Rectal smooth muscle tissue (tissue), 1 donor: ENCODE measurements around the gene ARID5B.

Experiments
- H3K27ac ChIP-seq: one replicate; pipeline ENCODE4 v1.7.0; 2013; ENCODE audit warnings: low read depth, low read length, inconsistent platforms
- H3K27me3 ChIP-seq: one replicate; pipeline ENCODE4 v1.7.0; 2013; ENCODE audit warnings: low read length; ENCODE audit not compliant: control insufficient read depth, insufficient read depth
- H3K36me3 ChIP-seq: one replicate; pipeline ENCODE4 v1.7.0; 2013; ENCODE audit warnings: low read length; ENCODE audit not compliant: control insufficient read depth, insufficient read depth
- H3K4me1 ChIP-seq: one replicate; pipeline ENCODE4 v1.7.0; 2013; ENCODE audit warnings: low read length; ENCODE audit not compliant: control insufficient read depth, insufficient read depth
- H3K4me3 ChIP-seq: one replicate; pipeline ENCODE4 v1.7.0; 2013; ENCODE audit warnings: low read length
- H3K9ac ChIP-seq: one replicate; pipeline ENCODE4 v1.7.0; 2013; ENCODE audit warnings: low read length

ARID5B gene

GRCh38 chr10:61986382-61986781, 84.9 kb downstream of the ARID5B start:
- no peak overlapping the region for H3K9ac ChIP-seq
- H3K27ac ChIP-seq = peak overlapping the region; percentile 72
- no peak overlapping the region for H3K4me3 ChIP-seq
- peaks cover 16% of the 10 kb centered on the region for H3K4me1 ChIP-seq
- H3K36me3 ChIP-seq = peaks cover 3% of the 10 kb centered on the region
- no peaks in the 10 kb centered on the region for H3K27me3 ChIP-seq

GRCh38 chr10:61986788-61987492, 85.4 kb downstream of the ARID5B start:
- Histone ChIP-seq H3K9ac (no peak overlapping the region), H3K4me3 (no peak overlapping the region), H3K27ac (peak overlapping the region; percentile 72), H3K27me3 (no peaks in the 10 kb centered on the region), H3K36me3 (peaks cover 3% of the 10 kb centered on the region), H3K4me1 (peaks cover 17% of the 10 kb centered on the region)

- peak overlapping the region; percentile 72 for H3K27ac ChIP-seq
- peaks cover 3% of the 10 kb centered on the region for H3K36me3 ChIP-seq
- H3K4me1 ChIP-seq = peaks cover 23% of the 10 kb centered on the region
- peak overlapping the region; percentile 1 for H3K4me3 ChIP-seq
- H3K9ac ChIP-seq = no peak overlapping the region
- no peaks in the 10 kb centered on the region for H3K27me3 ChIP-seq
Observed at GRCh38 chr10:61987537-61987936, 86.0 kb downstream of the ARID5B start.

GRCh38 chr10:61987951-61988379, 86.5 kb downstream of the ARID5B start:
- peaks cover 3% of the 10 kb centered on the region for H3K36me3 ChIP-seq
- no peak overlapping the region for H3K9ac ChIP-seq
- peak overlapping the region; percentile 1 for H3K4me3 ChIP-seq
- H3K27me3 ChIP-seq = no peaks in the 10 kb centered on the region
- H3K4me1 ChIP-seq = peaks cover 25% of the 10 kb centered on the region
- H3K27ac ChIP-seq = peak overlapping the region; percentile 72

GRCh38 chr10:61989995-61990760, 88.7 kb downstream of the ARID5B start:
- Histone ChIP-seq H3K27ac (no peak overlapping the region), H3K4me1 (peaks cover 31% of the 10 kb centered on the region), H3K9ac (no peak overlapping the region), H3K36me3 (no peaks in the 10 kb centered on the region), H3K27me3 (no peaks in the 10 kb centered on the region), H3K4me3 (no peak overlapping the region)

GRCh38 chr10:61990761-61991135, 89.2 kb downstream of the ARID5B start:
- Histone ChIP-seq H3K4me1 (peaks cover 35% of the 10 kb centered on the region), H3K27ac (no peak overlapping the region), H3K27me3 (no peaks in the 10 kb centered on the region), H3K4me3 (no peak overlapping the region), H3K36me3 (no peaks in the 10 kb centered on the region), H3K9ac (no peak overlapping the region)

- no peak overlapping the region for H3K4me3 ChIP-seq
- peaks cover 37% of the 10 kb centered on the region for H3K4me1 ChIP-seq
- no peaks in the 10 kb centered on the region for H3K27me3 ChIP-seq
- no peak overlapping the region for H3K9ac ChIP-seq
- H3K27ac ChIP-seq = no peak overlapping the region
- H3K36me3 ChIP-seq = no peaks in the 10 kb centered on the region
Observed at GRCh38 chr10:61991166-61991565, 89.7 kb downstream of the ARID5B start.

GRCh38 chr10:61992059-61992460, 90.6 kb downstream of the ARID5B start:
- Histone ChIP-seq H3K4me1 (peaks cover 34% of the 10 kb centered on the region), H3K4me3 (no peak overlapping the region), H3K27ac (peak overlapping the region; percentile 68), H3K9ac (no peak overlapping the region), H3K36me3 (no peaks in the 10 kb centered on the region), H3K27me3 (no peaks in the 10 kb centered on the region)

- Histone ChIP-seq H3K9ac (no peak overlapping the region), H3K36me3 (no peaks in the 10 kb centered on the region), H3K4me1 (peaks cover 28% of the 10 kb centered on the region), H3K27me3 (no peaks in the 10 kb centered on the region), H3K4me3 (peak overlapping the region; percentile 35), H3K27ac (peak overlapping the region; percentile 68)
Observed at GRCh38 chr10:61992671-61993668, 91.5 kb downstream of the ARID5B start.

- H3K27ac ChIP-seq = peak overlapping the region; percentile 68
Observed at GRCh38 chr10:61993711-61994401, 92.4 kb downstream of the ARID5B start.

GRCh38 chr10:61994405-61995219, 93.1 kb downstream of the ARID5B start:
- Histone ChIP-seq H3K27me3 (no peaks in the 10 kb centered on the region), H3K9ac (no peak overlapping the region), H3K4me1 (peaks cover 24% of the 10 kb centered on the region), H3K4me3 (no peak overlapping the region), H3K27ac (no peak overlapping the region), H3K36me3 (no peaks in the 10 kb centered on the region)

More at GRCh38 chr10:61993711-61994401, 92.4 kb downstream of the ARID5B start:
- H3K9ac ChIP-seq = no peak overlapping the region
- H3K36me3 ChIP-seq = no peaks in the 10 kb centered on the region
- H3K4me3 ChIP-seq = no peak overlapping the region
- H3K4me1 ChIP-seq = peaks cover 24% of the 10 kb centered on the region
- no peaks in the 10 kb centered on the region for H3K27me3 ChIP-seq
